Measurements from ENCODE around the gene IFT122.

IFT122 gene

GRCh38 chr3:129562803-129563202 lies 122.8 kb downstream of the IFT122 start:
- no peaks in the 10 kb centered on the region for H3K27me3 ChIP-seq (replicated peaks; ENCODE audit: control insufficient read depth, insufficient read depth, low read length)
- H3K36me3 ChIP-seq (ENCODE audit: control insufficient read depth, insufficient read depth, low read length): no peaks in the 10 kb centered on the region
- no peak for DNase-seq (ENCODE audit: extremely low read depth, insufficient read length)
- no peak for TF ChIP-seq CTCF (IDR thresholded peaks at IDR 0.05; ENCODE audit: insufficient read depth, low read length, poor library complexity, severe bottlenecking)
- no peak overlapping the region for H3K4me3 ChIP-seq (replicated peaks; ENCODE audit: low read depth, low read length)

GRCh38 chr3:129563332-129563731 lies 123.3 kb downstream of the IFT122 start:
- no peaks in the 10 kb centered on the region for H3K27me3 ChIP-seq (replicated peaks; ENCODE audit: control insufficient read depth, insufficient read depth, low read length)
- H3K36me3 ChIP-seq (ENCODE audit: control insufficient read depth, insufficient read depth, low read length): no peaks in the 10 kb centered on the region
- no peak for DNase-seq (ENCODE audit: extremely low read depth, insufficient read length)
- H3K4me3 ChIP-seq (replicated peaks; ENCODE audit: low read depth, low read length): no peak overlapping the region
- no peak for TF ChIP-seq CTCF (IDR thresholded peaks at IDR 0.05; ENCODE audit: insufficient read depth, low read length, poor library complexity, severe bottlenecking)

GRCh38 chr3:129563850-129564535 lies 124.0 kb downstream of the IFT122 start:
- H3K4me3 ChIP-seq (replicated peaks; ENCODE audit: low read depth, low read length): no peak overlapping the region
- H3K36me3 ChIP-seq (ENCODE audit: control insufficient read depth, insufficient read depth, low read length): no peaks in the 10 kb centered on the region
- no peak for TF ChIP-seq CTCF (IDR thresholded peaks at IDR 0.05; ENCODE audit: insufficient read depth, low read length, poor library complexity, severe bottlenecking)
- H3K27me3 ChIP-seq (replicated peaks; ENCODE audit: control insufficient read depth, insufficient read depth, low read length): no peaks in the 10 kb centered on the region
- DNase-seq (ENCODE audit: extremely low read depth, insufficient read length): no peak

- Histone ChIP-seq H3K27me3 (replicated peaks; ENCODE audit: control insufficient read depth, insufficient read depth, low read length) (no peaks in the 10 kb centered on the region), H3K4me3 (replicated peaks; ENCODE audit: low read depth, low read length) (no peak overlapping the region), H3K36me3 (ENCODE audit: control insufficient read depth, insufficient read depth, low read length) (no peaks in the 10 kb centered on the region)
- no peak for DNase-seq (ENCODE audit: extremely low read depth, insufficient read length)
- TF ChIP-seq CTCF (IDR thresholded peaks at IDR 0.05; ENCODE audit: insufficient read depth, low read length, poor library complexity, severe bottlenecking): no peak
Measured at GRCh38 chr3:129564981-129565644, 125.1 kb downstream of the IFT122 start.

GRCh38 chr3:129565902-129566301 lies 125.9 kb downstream of the IFT122 start:
- TF ChIP-seq CTCF (IDR thresholded peaks at IDR 0.05; ENCODE audit: insufficient read depth, low read length, poor library complexity, severe bottlenecking): no peak
- Histone ChIP-seq H3K4me3 (replicated peaks; ENCODE audit: low read depth, low read length) (no peak overlapping the region), H3K27me3 (replicated peaks; ENCODE audit: control insufficient read depth, insufficient read depth, low read length) (no peaks in the 10 kb centered on the region), H3K36me3 (ENCODE audit: control insufficient read depth, insufficient read depth, low read length) (no peaks in the 10 kb centered on the region)
- no peak for DNase-seq (ENCODE audit: extremely low read depth, insufficient read length)
